ENCODE results near the gene FAM120B. TPM values are rescaled to one million over a fixed set of nuclear protein-coding genes. Genes with fewer than 3 reads are reported as not detected.
"Not testable (repeated sequence)": the region's sequence is repeated elsewhere in the genome, so short reads cannot be mapped to it uniquely, and the experiment has no call there.

Gene FAM120B
- total RNA-seq, 2 donors from 2014 or later, result 14.1 to 25.9 TPM

GRCh38 chr6:170402318-170403040 lies 95.9 kb downstream of the FAM120B start:
- DNase-seq (ENCODE audit: low spot score in 2 of 2) (no peak), ATAC-seq (no peak)
- H3K9me3 Mint-ChIP-seq, result no peaks in the 10 kb centered on the region
- H3K27ac Mint-ChIP-seq, result peak overlapping the region in 1 of 2 donors; percentile 22
- H3K36me3 Mint-ChIP-seq, result peaks cover 12% of the 10 kb centered on the region in 2 donors

- DNase-seq (ENCODE audit: low spot score in 2 of 2) (no peak), ATAC-seq (no peak)
- Mint-ChIP-seq H3K36me3 (peaks cover 12 to 16% of the 10 kb centered on the region in 2 donors), H3K27ac (peak overlapping the region; percentile 24 to 38), H3K9me3 (peaks cover 0 to 3% of the 10 kb centered on the region in 2 donors)
These were observed 96.9 kb downstream of the FAM120B start for GRCh38 chr6:170403451-170403850.

GRCh38 chr6:170404036-170404435 lies 97.5 kb downstream of the FAM120B start:
- peaks cover 12 to 20% of the 10 kb centered on the region in 2 donors for H3K36me3 Mint-ChIP-seq
- H3K9me3 Mint-ChIP-seq, result peaks cover 0 to 3% of the 10 kb centered on the region in 2 donors
- DNase-seq (ENCODE audit: low spot score in 2 of 2) (no peak), ATAC-seq (no peak)
- H3K27ac Mint-ChIP-seq, result peak overlapping the region in 1 of 2 donors; percentile 38

GRCh38 chr6:170404697-170405096 lies 98.1 kb downstream of the FAM120B start:
- no peak for DNase-seq (ENCODE audit: low spot score in 2 of 2)
- H3K9me3 Mint-ChIP-seq, result peaks cover 0 to 3% of the 10 kb centered on the region in 2 donors
- ATAC-seq, result no peak
- H3K27ac Mint-ChIP-seq, result peak overlapping the region; percentile 68 to 84
- peaks cover 12 to 20% of the 10 kb centered on the region in 2 donors for H3K36me3 Mint-ChIP-seq

- peaks cover 2 to 10% of the 10 kb centered on the region in 2 donors for H3K9me3 Mint-ChIP-seq
- H3K27ac Mint-ChIP-seq, result peak overlapping the region; percentile 65 to 68
- ATAC-seq, result no peak
- DNase-seq (ENCODE audit: low spot score in 2 of 2), result no peak
- H3K36me3 Mint-ChIP-seq, result peaks cover 18 to 23% of the 10 kb centered on the region in 2 donors
These were observed 98.9 kb downstream of the FAM120B start for GRCh38 chr6:170405311-170405975.

- no peak for ATAC-seq
- H3K27ac Mint-ChIP-seq, result no peak overlapping the region
- H3K9me3 Mint-ChIP-seq, result peaks cover 12 to 20% of the 10 kb centered on the region in 2 donors
- H3K36me3 Mint-ChIP-seq, result peaks cover 25 to 28% of the 10 kb centered on the region in 2 donors
- DNase-seq (ENCODE audit: low spot score in 2 of 2), result no peak
These were observed 100.6 kb downstream of the FAM120B start for GRCh38 chr6:170407200-170407599.

- Mint-ChIP-seq H3K27ac (no peak overlapping the region), H3K36me3 (peaks cover 25 to 30% of the 10 kb centered on the region in 2 donors), H3K9me3 (peaks cover 12 to 20% of the 10 kb centered on the region in 2 donors)
- DNase-seq (ENCODE audit: low spot score in 2 of 2) (no peak), ATAC-seq (no peak)
These were observed 101.4 kb downstream of the FAM120B start for GRCh38 chr6:170407932-170408331.

- not testable (repeated sequence) for ATAC-seq; H3K27ac Mint-ChIP-seq; DNase-seq (ENCODE audit: low spot score in 2 of 2)
- Mint-ChIP-seq H3K9me3 (peaks cover 20 to 29% of the 10 kb centered on the region in 2 donors), H3K36me3 (peaks cover 28 to 36% of the 10 kb centered on the region in 2 donors)
These were observed 103.2 kb downstream of the FAM120B start for GRCh38 chr6:170409746-170410145.

GRCh38 chr6:170410241-170410640 lies 103.7 kb downstream of the FAM120B start:
- ATAC-seq, result no peak
- no peak overlapping the region for H3K27ac Mint-ChIP-seq
- DNase-seq (ENCODE audit: low spot score in 2 of 2), result no peak
- peaks cover 23 to 31% of the 10 kb centered on the region in 2 donors for H3K36me3 Mint-ChIP-seq
- peaks cover 20 to 29% of the 10 kb centered on the region in 2 donors for H3K9me3 Mint-ChIP-seq

GRCh38 chr6:170415318-170415717 lies 108.8 kb downstream of the FAM120B start:
- peaks cover 13 to 19% of the 10 kb centered on the region in 2 donors for H3K36me3 Mint-ChIP-seq
- ATAC-seq, result no peak
- no peak overlapping the region for H3K27ac Mint-ChIP-seq
- peaks cover 19 to 20% of the 10 kb centered on the region in 2 donors for H3K9me3 Mint-ChIP-seq
- DNase-seq (ENCODE audit: low spot score in 2 of 2), result no peak

GRCh38 chr6:170416303-170416702 lies 109.7 kb downstream of the FAM120B start:
- H3K9me3 Mint-ChIP-seq, result peaks cover 9 to 10% of the 10 kb centered on the region in 2 donors
- peaks cover 10 to 11% of the 10 kb centered on the region in 2 donors for H3K36me3 Mint-ChIP-seq
- ATAC-seq, result no peak
- no peak for DNase-seq (ENCODE audit: low spot score in 2 of 2)
- H3K27ac Mint-ChIP-seq, result no peak overlapping the region

- Mint-ChIP-seq H3K9me3 (peaks cover 8 to 9% of the 10 kb centered on the region in 2 donors), H3K36me3 (peaks cover 9 to 11% of the 10 kb centered on the region in 2 donors), H3K27ac (no peak overlapping the region)
- ATAC-seq (no peak), DNase-seq (ENCODE audit: low spot score in 2 of 2) (no peak)
These were observed 110.5 kb downstream of the FAM120B start for GRCh38 chr6:170416959-170417606.

- peaks cover 7 to 11% of the 10 kb centered on the region in 2 donors for H3K36me3 Mint-ChIP-seq
- ATAC-seq (no peak), DNase-seq (ENCODE audit: low spot score in 2 of 2) (no peak)
- H3K27ac Mint-ChIP-seq, result no peak overlapping the region
- H3K9me3 Mint-ChIP-seq, result peaks cover 8 to 9% of the 10 kb centered on the region in 2 donors
These were observed 111.3 kb downstream of the FAM120B start for GRCh38 chr6:170417881-170418280.

- Mint-ChIP-seq H3K27ac (no peak overlapping the region), H3K36me3 (no peaks in the 10 kb centered on the region), H3K9me3 (no peaks in the 10 kb centered on the region)
- no peak for DNase-seq (ENCODE audit: low spot score in 2 of 2)
- ATAC-seq, result no peak
These were observed 113.7 kb downstream of the FAM120B start for GRCh38 chr6:170420283-170420682.

- DNase-seq (ENCODE audit: low spot score in 2 of 2) (no peak), ATAC-seq (no peak)
- Mint-ChIP-seq H3K9me3 (no peaks in the 10 kb centered on the region), H3K27ac (no peak overlapping the region), H3K36me3 (no peaks in the 10 kb centered on the region)
These were observed 114.5 kb downstream of the FAM120B start for GRCh38 chr6:170420791-170421776.

GRCh38 chr6:170421921-170422320 lies 115.4 kb downstream of the FAM120B start:
- DNase-seq (ENCODE audit: low spot score in 2 of 2), result no peak
- no peak overlapping the region for H3K27ac Mint-ChIP-seq
- H3K9me3 Mint-ChIP-seq, result no peaks in the 10 kb centered on the region
- H3K36me3 Mint-ChIP-seq, result no peaks in the 10 kb centered on the region
- no peak for ATAC-seq

Data from activated naive CD4-positive, alpha-beta T cell treated with anti-CD3 and anti-CD28 coated beads, Interleukin-2, amount 50 U/mL, for 72 hours (primary cell).